NCI-H1417 (cell line): ENCODE data around the gene ZNF483.
A peak's percentile ranks its signal among the peaks of the same experiment; 100 is the strongest.
"Not testable (repeated sequence)": the region's sequence is repeated elsewhere in the genome, so short reads cannot be mapped to it uniquely, and the experiment has no call there.

Experiments
- DNase-seq, 3 experiments: peaks; one replicate each; lab custom pipeline; 2025; lab: John Stamatoyannopoulos, UW

Gene ZNF483

GRCh38 chr9:111525056-111525977, at the start of gene ZNF483:
Gene ZNF483 (plus strand): TSS chr9:111525179. CDS start chr9:111527396, 2,217 bp downstream.
- peak; percentile 65 to 98 (median 94) for DNase-seq

- DNase-seq = no peak
These were observed 49.8 kb upstream of the ZNF483 start for GRCh38 chr9:111475195-111475594.

GRCh38 chr9:111477677-111478076, 47.3 kb upstream of the ZNF483 start:
- no peak for DNase-seq

- DNase-seq = peak; percentile 4 to 79 (median 50)
These were observed 42.9 kb upstream of the ZNF483 start for GRCh38 chr9:111481885-111482636.

- DNase-seq = peak; percentile 30 to 87 (median 84)
These were observed 42.1 kb upstream of the ZNF483 start for GRCh38 chr9:111482694-111483438.

GRCh38 chr9:111483439-111483857, 41.5 kb upstream of the ZNF483 start:
- peak in 2 of 3 experiments; percentile 77 to 86 for DNase-seq

- DNase-seq = peak; percentile 19 to 88 (median 85)
These were observed 41.0 kb upstream of the ZNF483 start, which contains the start of gene ECPAS for GRCh38 chr9:111483858-111484571. Gene ECPAS (minus strand): TSS chr9:111484383. CDS start chr9:111472918, 11,465 bp downstream.

- DNase-seq = no peak
These were observed 40.4 kb upstream of the ZNF483 start for GRCh38 chr9:111484572-111484894.

GRCh38 chr9:111497196-111497595, 27.8 kb upstream of the ZNF483 start:
- not testable (repeated sequence) for DNase-seq

- no peak for DNase-seq
These were observed 23.9 kb upstream of the ZNF483 start for GRCh38 chr9:111501005-111501562.

- DNase-seq = no peak
These were observed 23.3 kb upstream of the ZNF483 start for GRCh38 chr9:111501648-111502047.

- no peak for DNase-seq
These were observed 22.5 kb upstream of the ZNF483 start for GRCh38 chr9:111502506-111502905.

GRCh38 chr9:111511581-111511980, 13.4 kb upstream of the ZNF483 start:
- not testable (repeated sequence) for DNase-seq

GRCh38 chr9:111514967-111515366, 10.0 kb upstream of the ZNF483 start:
- no peak for DNase-seq

- DNase-seq = no peak
These were observed 8.9 kb upstream of the ZNF483 start for GRCh38 chr9:111516061-111516465.

GRCh38 chr9:111524731-111525055, 286 bp upstream of the ZNF483 start:
- no peak for DNase-seq

GRCh38 chr9:111527347-111527746, 2.4 kb downstream of the ZNF483 start:
- DNase-seq = no peak

- DNase-seq = no peak
These were observed 4.8 kb downstream of the ZNF483 start for GRCh38 chr9:111529787-111530186.

GRCh38 chr9:111531716-111532115, 6.7 kb downstream of the ZNF483 start:
- no peak for DNase-seq

GRCh38 chr9:111533099-111533790, 8.3 kb downstream of the ZNF483 start:
- DNase-seq = no peak
